ENCODE results near the gene SERPINB6. TPM values are rescaled to one million over a fixed set of nuclear protein-coding genes. Genes with fewer than 3 reads are reported as not detected.

SERPINB6 gene
- polyA plus RNA-seq, 1 donor (not counting 4 experiments of a cell fraction or from before 2014, with no cell fraction given) = 66.4 TPM

- Histone ChIP-seq H3K4me3 (ENCODE audit: control insufficient read depth in 2 of 3, extremely low read depth in 1 of 3, insufficient read depth in 2 of 3, low read depth in 1 of 3, low read length in 3 of 3) (no peak overlapping the region), H4K20me1 (ENCODE audit: control insufficient read depth, extremely low read depth, insufficient read depth, low read length) (no peaks in the 10 kb centered on the region), H3K9me1 (ENCODE audit: control insufficient read depth, extremely low read depth, insufficient read depth, low read length) (no peaks in the 10 kb centered on the region), H3K9ac (ENCODE audit: control insufficient read depth, extremely low read depth, insufficient read depth, low read length) (no peak overlapping the region), H3K27ac (ENCODE audit: control insufficient read depth, insufficient read depth, low read length) (no peak overlapping the region), H3K4me2 (ENCODE audit: control insufficient read depth, extremely low read depth, insufficient read depth, low read depth, low read length) (no peak overlapping the region), H3K9me3 (ENCODE audit: control insufficient read depth, low read depth, low read length) (no peaks in the 10 kb centered on the region), H3K79me2 (ENCODE audit: control insufficient read depth, insufficient read depth, low read length) (peaks cover 2% of the 10 kb centered on the region), H3K4me1 (ENCODE audit: control insufficient read depth, extremely low read depth, insufficient read depth, low read length) (peaks cover 8% of the 10 kb centered on the region), H2AFZ (ENCODE audit: control insufficient read depth, low read length) (no peak overlapping the region), H3K36me3 (ENCODE audit: control insufficient read depth in 2 of 2, extremely low read depth in 1 of 2, insufficient read depth in 2 of 2, low read length in 2 of 2) (peaks cover 0 to 2% of the 10 kb centered on the region in 2 experiments), H3K27me3 (ENCODE audit: control insufficient read depth, extremely low read depth, insufficient read depth, low read length) (no peaks in the 10 kb centered on the region)
- DNase-seq (ENCODE audit: low read depth, low spot score) (no peak), FAIRE-seq (no peak)
- dilution Hi-C loops (cut with MboI; ENCODE audit: extremely low pct_ligation_motif_present, low sequenced_read_pairs) = no loop called here
- no peak for TF ChIP-seq CTCF (optimal IDR thresholded peaks at IDR 0.05 in 1 of 3, IDR thresholded peaks at IDR 0.05 in 1 of 3, conservative IDR thresholded peaks at IDR 0.05 in 1 of 3; ENCODE audit: extremely low read depth in 1 of 3, insufficient read depth in 2 of 3, low read length in 3 of 3)
- TF ChIP-seq EZH2 (IDR thresholded peaks at IDR 0.05; ENCODE audit: low read length) = no peak
These were observed 6.4 kb downstream of the SERPINB6 start for GRCh38 chr6:2964793-2965505.

GRCh38 chr6:2963756-2964155 is 7.6 kb downstream of the SERPINB6 start:
- peaks cover 0 to 2% of the 10 kb centered on the region in 2 experiments for H3K36me3 ChIP-seq (ENCODE audit: control insufficient read depth in 2 of 2, extremely low read depth in 1 of 2, insufficient read depth in 2 of 2, low read length in 2 of 2)
- no peak overlapping the region for H2AFZ ChIP-seq (ENCODE audit: control insufficient read depth, low read length)
- no peaks in the 10 kb centered on the region for H3K9me3 ChIP-seq (ENCODE audit: control insufficient read depth, low read depth, low read length)
- H3K9ac ChIP-seq (ENCODE audit: control insufficient read depth, extremely low read depth, insufficient read depth, low read length) = no peak overlapping the region
- no peak for TF ChIP-seq CTCF (optimal IDR thresholded peaks at IDR 0.05 in 1 of 3, IDR thresholded peaks at IDR 0.05 in 1 of 3, conservative IDR thresholded peaks at IDR 0.05 in 1 of 3; ENCODE audit: extremely low read depth in 1 of 3, insufficient read depth in 2 of 3, low read length in 3 of 3)
- TF ChIP-seq EZH2 (IDR thresholded peaks at IDR 0.05; ENCODE audit: low read length) = no peak
- H3K79me2 ChIP-seq (ENCODE audit: control insufficient read depth, insufficient read depth, low read length) = peaks cover 2% of the 10 kb centered on the region
- H3K4me1 ChIP-seq (ENCODE audit: control insufficient read depth, extremely low read depth, insufficient read depth, low read length) = peaks cover 8% of the 10 kb centered on the region
- dilution Hi-C loops (cut with MboI; ENCODE audit: extremely low pct_ligation_motif_present, low sequenced_read_pairs) = no loop called here
- H3K4me3 ChIP-seq (ENCODE audit: control insufficient read depth in 2 of 3, extremely low read depth in 1 of 3, insufficient read depth in 2 of 3, low read depth in 1 of 3, low read length in 3 of 3) = no peak overlapping the region
- no peaks in the 10 kb centered on the region for H3K9me1 ChIP-seq (ENCODE audit: control insufficient read depth, extremely low read depth, insufficient read depth, low read length)
- DNase-seq (ENCODE audit: low read depth, low spot score) (no peak), FAIRE-seq (no peak)
- no peaks in the 10 kb centered on the region for H4K20me1 ChIP-seq (ENCODE audit: control insufficient read depth, extremely low read depth, insufficient read depth, low read length)
- H3K27me3 ChIP-seq (ENCODE audit: control insufficient read depth, extremely low read depth, insufficient read depth, low read length) = no peaks in the 10 kb centered on the region
- H3K27ac ChIP-seq (ENCODE audit: control insufficient read depth, insufficient read depth, low read length) = no peak overlapping the region
- no peak overlapping the region for H3K4me2 ChIP-seq (ENCODE audit: control insufficient read depth, extremely low read depth, insufficient read depth, low read depth, low read length)
